GM23338 (cell line): Measurements from ENCODE around the gene BCL2. TPM values are rescaled to one million over a fixed set of nuclear protein-coding genes. Genes with fewer than 3 reads are reported as not detected.

ENCODE experiments used
- ATAC-seq: fragments of 200-7000 bp; cut with Tn5 transposase; 3 replicates; pipeline ENCODE4 v1.9.1; 2020
- DNase-seq: peaks from one replicate; pipeline ENCODE4 v3.0.0-alpha.2; 2015; ENCODE audit warnings: low spot score
- H2AFZ ChIP-seq: fragments of 200-600 bp; sonication (generic); 2 replicates; pipeline ENCODE4 v1.8.0; 2016; ENCODE audit warnings: antibody characterized with exemption, mild to moderate bottlenecking, moderate library complexity
- H3F3A ChIP-seq: fragments of 200-600 bp; sonication (generic); replicated peaks from 2 replicates; pipeline ENCODE4 v1.8.0; 2017; ENCODE audit warnings: antibody characterized with exemption, mixed run types, low read depth
- H3K27ac ChIP-seq: fragments of 200-600 bp; sonication (generic); 2 replicates; pipeline ENCODE4 v1.6.1; 2016; ENCODE audit warnings: low read depth
- H3K27me3 ChIP-seq: fragments of 200-600 bp; sonication (generic); 2 replicates; pipeline ENCODE4 v1.8.0; 2016; ENCODE audit warnings: mild to moderate bottlenecking, mixed run types, moderate library complexity; ENCODE audit not compliant: insufficient read depth
- H3K36me3 ChIP-seq: fragments of 200-600 bp; sonication (generic); 2 replicates; pipeline ENCODE4 v1.8.0; 2016; ENCODE audit warnings: mild to moderate bottlenecking; ENCODE audit not compliant: insufficient read depth
- H3K4me1 ChIP-seq: fragments of 200-600 bp; sonication (generic); 2 replicates; pipeline ENCODE4 v1.8.0; 2016; ENCODE audit warnings: mild to moderate bottlenecking, moderate library complexity; ENCODE audit not compliant: insufficient read depth
- H3K4me2 ChIP-seq: fragments of 200-600 bp; sonication (generic); 2 replicates; pipeline ENCODE4 v1.7.1; 2017; ENCODE audit warnings: mixed run types
- H3K4me3 ChIP-seq: fragments of 200-600 bp; sonication (generic); 2 replicates; pipeline ENCODE4 v1.6.1; 2016; ENCODE audit warnings: mixed run types
- H3K79me2 ChIP-seq: fragments of 200-600 bp; sonication (generic); replicated peaks from 2 replicates; pipeline ENCODE4 v1.8.0; 2017; ENCODE audit warnings: mild to moderate bottlenecking; ENCODE audit not compliant: insufficient read depth
- H3K9me2 ChIP-seq: fragments of 200-600 bp; sonication (generic); 2 replicates; pipeline ENCODE4 v1.8.0; 2017; ENCODE audit not compliant: insufficient read depth
- H4K20me1 ChIP-seq: fragments of 200-600 bp; sonication (generic); replicated peaks from 2 replicates; pipeline ENCODE4 v1.8.0; 2017; ENCODE audit warnings: mild to moderate bottlenecking; ENCODE audit not compliant: insufficient read depth
- H3K27ac Mint-ChIP-seq: 2 replicates; pipeline ENCODE4 v1.8.0; 2020; ENCODE audit warnings: inconsistent platforms, mild to moderate bottlenecking, moderate library complexity, mixed read lengths
- H3K27me3 Mint-ChIP-seq: 3 replicates; pipeline ENCODE4 v1.8.0; 2022; ENCODE audit warnings: low read depth, mild to moderate bottlenecking, moderate library complexity, mixed read lengths, inconsistent platforms; ENCODE audit not compliant: insufficient read depth, poor library complexity
- H3K36me3 Mint-ChIP-seq: 3 replicates; pipeline ENCODE4 v1.8.0; 2021; ENCODE audit warnings: low read depth, mild to moderate bottlenecking, inconsistent platforms, moderate library complexity, mixed read lengths
- H3K4me1 Mint-ChIP-seq: 3 replicates; pipeline ENCODE4 v1.8.0; 2020; ENCODE audit warnings: mild to moderate bottlenecking, inconsistent platforms, mixed read lengths
- H3K4me3 Mint-ChIP-seq: 3 replicates; pipeline ENCODE4 v1.8.0; 2021; ENCODE audit warnings: moderate library complexity, mild to moderate bottlenecking, inconsistent platforms, mixed read lengths
- H3K9me3 Mint-ChIP-seq: 3 replicates; pipeline ENCODE4 v1.8.0; 2020; ENCODE audit warnings: moderate library complexity, mild to moderate bottlenecking, inconsistent platforms, mixed read lengths
- ETS1 ChIP-seq: IDR thresholded peaks from 2 replicates; pipeline ENCODE4 v1.6.1; 2016; ENCODE audit warnings: antibody characterized with exemption
- EZH2 ChIP-seq: fragments of 200-600 bp; sonication (generic); IDR thresholded peaks from one replicate; pipeline ENCODE4 v1.8.0; 2017; ENCODE audit warnings: antibody characterized with exemption, mild to moderate bottlenecking, low read depth; ENCODE audit not compliant: unreplicated experiment
- EZH2phosphoT487 ChIP-seq: fragments of 200-600 bp; sonication (generic); IDR thresholded peaks from one replicate; pipeline ENCODE4 v1.8.1; 2018; ENCODE audit warnings: antibody characterized with exemption; ENCODE audit not compliant: unreplicated experiment
- JUNB ChIP-seq: IDR thresholded peaks from one replicate; pipeline ENCODE4 v1.6.1; 2016; ENCODE audit warnings: antibody characterized with exemption; ENCODE audit not compliant: unreplicated experiment
- NANOG ChIP-seq: IDR thresholded peaks from 2 replicates; pipeline ENCODE4 v1.6.1; 2016; ENCODE audit warnings: antibody characterized with exemption, borderline replicate concordance
- POLR2AphosphoS5 ChIP-seq: IDR thresholded peaks from 2 replicates; pipeline ENCODE4 v1.6.1; 2016; ENCODE audit warnings: antibody characterized with exemption, low read depth
- STAT1 ChIP-seq: IDR thresholded peaks from one replicate; pipeline ENCODE4 v1.6.1; 2016; ENCODE audit warnings: antibody characterized with exemption; ENCODE audit not compliant: unreplicated experiment
- polyA plus RNA-seq: library from polyadenylated mRNA; unstranded; fragments of >200 nt; fragmentation: Nextera tagmentation; extraction: Ambion mirVana; gene quantifications from 2 replicates; pipeline ENCODE4 v1.2.1, GENCODE V29; 2016
- total RNA-seq: library from RNA; depleted of rRNA; stranded (reverse); fragments of >200 nt; shearing (Covaris generic); gene quantifications from 2 replicates; pipeline ENCODE4 v1.2.3, GENCODE V29; 2014
- TF ChIP-seq, protein P1 (sequence below), 2 experiments: fragments of 200-600 bp in 1 of 2; sonication (generic) in 1 of 2; conservative IDR thresholded peaks; 2 replicates each; pipeline versions ENCODE4 v1.5.1 to v1.6.1; 2016 to 2017; ENCODE audit warnings: antibody characterized with exemption in 2 of 2, low read depth in 2 of 2, mild to moderate bottlenecking in 2 of 2, moderate library complexity in 1 of 2
- TF ChIP-seq, protein P2 (sequence below): IDR thresholded peaks from one replicate; pipeline ENCODE4 v1.6.1; 2018; ENCODE audit warnings: antibody characterized with exemption; ENCODE audit not compliant: unreplicated experiment

The BCL2 gene
- total and polyA plus RNA-seq, 2 experiments from 2014 or later: 1.2 to 4.0 TPM

GRCh38 chr18:63317556-63317946 is 2.0 kb downstream of the BCL2 start (continued):
- TF ChIP-seq ETS1 (no peak), EZH2 (no peak), NANOG (no peak), JUNB (no peak), POLR2AphosphoS5 (no peak), EZH2phosphoT487 (no peak), STAT1 (no peak)
- TF ChIP-seq, protein P1, sequence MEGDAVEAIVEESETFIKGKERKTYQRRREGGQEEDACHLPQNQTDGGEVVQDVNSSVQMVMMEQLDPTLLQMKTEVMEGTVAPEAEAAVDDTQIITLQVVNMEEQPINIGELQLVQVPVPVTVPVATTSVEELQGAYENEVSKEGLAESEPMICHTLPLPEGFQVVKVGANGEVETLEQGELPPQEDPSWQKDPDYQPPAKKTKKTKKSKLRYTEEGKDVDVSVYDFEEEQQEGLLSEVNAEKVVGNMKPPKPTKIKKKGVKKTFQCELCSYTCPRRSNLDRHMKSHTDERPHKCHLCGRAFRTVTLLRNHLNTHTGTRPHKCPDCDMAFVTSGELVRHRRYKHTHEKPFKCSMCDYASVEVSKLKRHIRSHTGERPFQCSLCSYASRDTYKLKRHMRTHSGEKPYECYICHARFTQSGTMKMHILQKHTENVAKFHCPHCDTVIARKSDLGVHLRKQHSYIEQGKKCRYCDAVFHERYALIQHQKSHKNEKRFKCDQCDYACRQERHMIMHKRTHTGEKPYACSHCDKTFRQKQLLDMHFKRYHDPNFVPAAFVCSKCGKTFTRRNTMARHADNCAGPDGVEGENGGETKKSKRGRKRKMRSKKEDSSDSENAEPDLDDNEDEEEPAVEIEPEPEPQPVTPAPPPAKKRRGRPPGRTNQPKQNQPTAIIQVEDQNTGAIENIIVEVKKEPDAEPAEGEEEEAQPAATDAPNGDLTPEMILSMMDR (conservative IDR thresholded peaks at IDR 0.05; ENCODE audit: low read depth in 2 of 2): no peak
- TF ChIP-seq, protein P2, sequence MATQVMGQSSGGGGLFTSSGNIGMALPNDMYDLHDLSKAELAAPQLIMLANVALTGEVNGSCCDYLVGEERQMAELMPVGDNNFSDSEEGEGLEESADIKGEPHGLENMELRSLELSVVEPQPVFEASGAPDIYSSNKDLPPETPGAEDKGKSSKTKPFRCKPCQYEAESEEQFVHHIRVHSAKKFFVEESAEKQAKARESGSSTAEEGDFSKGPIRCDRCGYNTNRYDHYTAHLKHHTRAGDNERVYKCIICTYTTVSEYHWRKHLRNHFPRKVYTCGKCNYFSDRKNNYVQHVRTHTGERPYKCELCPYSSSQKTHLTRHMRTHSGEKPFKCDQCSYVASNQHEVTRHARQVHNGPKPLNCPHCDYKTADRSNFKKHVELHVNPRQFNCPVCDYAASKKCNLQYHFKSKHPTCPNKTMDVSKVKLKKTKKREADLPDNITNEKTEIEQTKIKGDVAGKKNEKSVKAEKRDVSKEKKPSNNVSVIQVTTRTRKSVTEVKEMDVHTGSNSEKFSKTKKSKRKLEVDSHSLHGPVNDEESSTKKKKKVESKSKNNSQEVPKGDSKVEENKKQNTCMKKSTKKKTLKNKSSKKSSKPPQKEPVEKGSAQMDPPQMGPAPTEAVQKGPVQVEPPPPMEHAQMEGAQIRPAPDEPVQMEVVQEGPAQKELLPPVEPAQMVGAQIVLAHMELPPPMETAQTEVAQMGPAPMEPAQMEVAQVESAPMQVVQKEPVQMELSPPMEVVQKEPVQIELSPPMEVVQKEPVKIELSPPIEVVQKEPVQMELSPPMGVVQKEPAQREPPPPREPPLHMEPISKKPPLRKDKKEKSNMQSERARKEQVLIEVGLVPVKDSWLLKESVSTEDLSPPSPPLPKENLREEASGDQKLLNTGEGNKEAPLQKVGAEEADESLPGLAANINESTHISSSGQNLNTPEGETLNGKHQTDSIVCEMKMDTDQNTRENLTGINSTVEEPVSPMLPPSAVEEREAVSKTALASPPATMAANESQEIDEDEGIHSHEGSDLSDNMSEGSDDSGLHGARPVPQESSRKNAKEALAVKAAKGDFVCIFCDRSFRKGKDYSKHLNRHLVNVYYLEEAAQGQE: no peak

DNA sequence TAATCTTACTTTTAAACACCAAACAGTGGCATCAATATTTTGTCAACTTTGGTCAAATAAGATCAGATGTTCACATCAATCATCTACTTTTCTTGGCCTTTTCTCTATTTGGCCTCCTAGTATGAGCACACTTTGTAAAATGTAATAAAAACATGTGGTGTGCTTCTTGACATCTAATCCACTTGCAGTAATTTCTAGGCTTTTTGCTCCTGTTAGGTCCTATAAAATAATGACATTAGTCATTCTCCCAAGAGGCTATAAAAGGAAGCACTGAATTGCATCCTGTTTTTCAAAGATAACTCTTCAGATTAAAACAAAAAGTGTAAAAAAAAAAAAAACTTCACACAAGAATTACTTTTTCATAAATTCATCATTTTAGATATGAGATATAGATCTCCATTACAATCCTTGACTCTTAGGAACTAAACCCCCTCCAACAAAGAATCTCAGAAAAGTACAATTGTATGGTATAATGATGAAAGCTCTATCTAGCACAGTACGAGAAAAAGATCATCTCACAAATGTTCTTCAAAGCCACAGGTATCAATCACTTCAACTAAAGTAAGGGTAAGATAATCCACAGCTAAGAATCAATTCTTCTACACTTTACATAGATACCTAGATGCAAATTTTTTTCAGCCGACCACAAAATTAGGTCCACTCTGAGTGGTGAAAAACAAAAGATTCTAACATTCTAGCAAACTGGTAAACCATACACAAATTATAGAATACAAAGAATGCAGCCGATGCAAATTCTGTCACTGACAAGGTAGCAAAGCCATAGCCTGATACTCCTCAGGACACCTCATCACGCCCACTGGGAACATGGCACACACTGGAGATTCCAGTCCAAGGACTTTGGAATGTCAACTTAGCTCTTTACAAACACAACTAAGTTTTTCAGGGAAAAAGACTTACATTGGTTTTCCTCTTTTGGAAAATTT is 2.7 kb downstream of the BCL2 start:
- H3K27ac Mint-ChIP-seq: no peak overlapping the region
- Histone ChIP-seq H3K36me3 (no peaks in the 10 kb centered on the region), H3K9me2 (no peaks in the 10 kb centered on the region), H3K4me1 (peaks cover 23% of the 10 kb centered on the region), H3K27me3 (peaks cover 43% of the 10 kb centered on the region), H3K27ac (no peak overlapping the region), H3K79me2 (no peaks in the 10 kb centered on the region), H2AFZ (no peak overlapping the region), H4K20me1 (no peaks in the 10 kb centered on the region), H3F3A (peaks cover 7% of the 10 kb centered on the region; the same call in 1 of the 2 replicates), H3K4me3 (peak overlapping the region; percentile 93; the same call in 1 of the 2 replicates), H3K4me2 (peak overlapping the region; percentile 99)
- no peaks in the 10 kb centered on the region; the same call in 2 of the 3 replicates for H3K36me3 Mint-ChIP-seq
- ATAC-seq (no peak), DNase-seq (no peak)
- peaks cover 31% of the 10 kb centered on the region for H3K27me3 Mint-ChIP-seq
- H3K9me3 Mint-ChIP-seq: no peaks in the 10 kb centered on the region; the same call in 2 of the 3 replicates
- peaks cover 18% of the 10 kb centered on the region for H3K4me1 Mint-ChIP-seq
- H3K4me3 Mint-ChIP-seq: peak overlapping the region; percentile 82
- TF ChIP-seq NANOG: no peak
- no peak for TF ChIP-seq EZH2
- TF ChIP-seq STAT1: no peak
- TF ChIP-seq ETS1: no peak
- TF ChIP-seq, protein P2: no peak
